HG02763 (cell line): ENCODE data around the gene NCAPH2.

ENCODE experiments used
- ATAC-seq: cut with Tn5 transposase; IDR thresholded peaks from one replicate; pipeline ENCODE4 v1.9.1; 2021; ENCODE audit warnings: mild to moderate bottlenecking, moderate library complexity; ENCODE audit not compliant: unreplicated experiment

Gene NCAPH2

GRCh38 chr22:50569041-50569459, 61.0 kb downstream of the NCAPH2 start:
- ATAC-seq = no peak

GRCh38 chr22:50569896-50570535, 62.0 kb downstream of the NCAPH2 start:
- no peak for ATAC-seq

GRCh38 chr22:50570861-50571260, 62.8 kb downstream of the NCAPH2 start:
- ATAC-seq = no peak

GRCh38 chr22:50571264-50572175, 63.5 kb downstream of the NCAPH2 start:
- ATAC-seq = no peak

- ATAC-seq = no peak
These were observed 64.9 kb downstream of the NCAPH2 start for GRCh38 chr22:50572965-50573364.

- no peak for ATAC-seq
These were observed 65.7 kb downstream of the NCAPH2 start for GRCh38 chr22:50573491-50574382.

GRCh38 chr22:50574383-50574755, 66.3 kb downstream of the NCAPH2 start:
- no peak for ATAC-seq
